GM21526 (cell line): Measurements from ENCODE around the gene TMEM242.
A peak's percentile ranks its signal among the peaks of the same experiment; 100 is the strongest.

Experiments
- ATAC-seq: cut with Tn5 transposase; IDR thresholded peaks from one replicate; pipeline ENCODE4 v1.9.1; 2021; ENCODE audit warnings: moderate library complexity; ENCODE audit not compliant: unreplicated experiment, low FRiP score

TMEM242 gene

GRCh38 chr6:157291356-157291755 is 32.0 kb downstream of the TMEM242 start:
- ATAC-seq, result no peak

GRCh38 chr6:157290797-157291196 is 32.5 kb downstream of the TMEM242 start:
- ATAC-seq, result no peak

- no peak for ATAC-seq
These were observed 33.6 kb downstream of the TMEM242 start for GRCh38 chr6:157289764-157290163.

GRCh38 chr6:157288575-157288974 is 34.7 kb downstream of the TMEM242 start:
- ATAC-seq, result no peak

GRCh38 chr6:157287923-157288322 is 35.4 kb downstream of the TMEM242 start:
- no peak for ATAC-seq

GRCh38 chr6:157287247-157287850 is 36.0 kb downstream of the TMEM242 start:
- no peak for ATAC-seq

- no peak for ATAC-seq
These were observed 37.9 kb downstream of the TMEM242 start for GRCh38 chr6:157285422-157285779.

GRCh38 chr6:157284738-157285421 is 38.4 kb downstream of the TMEM242 start:
- ATAC-seq, result no peak

GRCh38 chr6:157283900-157284737 is 39.2 kb downstream of the TMEM242 start:
- ATAC-seq, result no peak

- no peak for ATAC-seq
These were observed 39.9 kb downstream of the TMEM242 start for GRCh38 chr6:157283330-157283898.

GRCh38 chr6:157282284-157282683 is 41.0 kb downstream of the TMEM242 start:
- ATAC-seq, result no peak

GRCh38 chr6:157281570-157281969 is 41.7 kb downstream of the TMEM242 start:
- no peak for ATAC-seq

- no peak for ATAC-seq
These were observed 42.4 kb downstream of the TMEM242 start for GRCh38 chr6:157280947-157281346.

- no peak for ATAC-seq
These were observed 43.2 kb downstream of the TMEM242 start for GRCh38 chr6:157280157-157280556.

- ATAC-seq, result no peak
These were observed 45.1 kb downstream of the TMEM242 start for GRCh38 chr6:157278171-157278570.

- ATAC-seq, result no peak
These were observed 46.6 kb downstream of the TMEM242 start for GRCh38 chr6:157276731-157277130.

- ATAC-seq, result no peak
These were observed 47.2 kb downstream of the TMEM242 start for GRCh38 chr6:157276134-157276532.

- peak; percentile 92 for ATAC-seq
These were observed 48.7 kb downstream of the TMEM242 start for GRCh38 chr6:157274471-157275226.

- ATAC-seq, result no peak
These were observed 49.4 kb downstream of the TMEM242 start for GRCh38 chr6:157273756-157274470.
